ENCODE data around the gene CDH6.

- TF ChIP-seq CTCF (IDR thresholded peaks at IDR 0.05 in 4 of 5, conservative IDR thresholded peaks at IDR 0.05 in 1 of 5) (no peak), POLR2A (IDR thresholded peaks at IDR 0.05) (no peak)
Observed at GRCh38 chr5:31251032-31251431, 57.5 kb downstream of the CDH6 start.
